HepG2 (cell line): Measurements from ENCODE around the gene PEAK3. TPM values are rescaled to one million over a fixed set of nuclear protein-coding genes. Genes with fewer than 3 reads are reported as not detected.

Experiments used
- AGO2 ChIP-seq: fragments of 200-400 bp; formaldehyde crosslinking; optimal IDR thresholded peaks from 2 replicates; pipeline ENCODE3; 2017; ENCODE audit warnings: mild to moderate bottlenecking, low read depth, low read length, moderate library complexity
- AKAP8 ChIP-seq: sonication (generic); formaldehyde crosslinking; IDR thresholded peaks from 2 replicates; pipeline ENCODE4 v1.5.1; 2020; ENCODE audit warnings: mild to moderate bottlenecking, missing genetic modification reagents
- CEBPG ChIP-seq: IDR thresholded peaks from 2 replicates; pipeline ENCODE4 v1.6.1; 2016
- NBN ChIP-seq: fragments of 450-650 bp; conservative IDR thresholded peaks from 2 replicates; pipeline ENCODE4 v1.6.1; 2017
- POLR2A ChIP-seq, 2 experiments: IDR thresholded peaks; 2 replicates each; pipeline ENCODE4 v1.6.1; 2011; ENCODE audit warnings: low read depth in 2 of 2, low read length in 2 of 2, mild to moderate bottlenecking in 1 of 2, moderate library complexity in 1 of 2; ENCODE audit not compliant: insufficient read depth in 1 of 2
- PRPF4 ChIP-seq: fragments of 200-400 bp; formaldehyde crosslinking; IDR thresholded peaks from 2 replicates; pipeline ENCODE4 v1.6.1; 2016; ENCODE audit warnings: low read length, low read depth; ENCODE audit not compliant: poor library complexity, severe bottlenecking
- RNF2 ChIP-seq: fragments of 450-650 bp; conservative IDR thresholded peaks from 2 replicates; pipeline ENCODE4 v1.6.1; 2016; ENCODE audit warnings: low read depth
- SOX5 ChIP-seq: IDR thresholded peaks from 2 replicates; pipeline ENCODE4 v1.6.1; 2016; ENCODE audit warnings: borderline replicate concordance
- SSRP1 ChIP-seq: IDR thresholded peaks from 2 replicates; pipeline ENCODE4 v1.6.1; 2016; ENCODE audit warnings: control low read depth
- STAG1 ChIP-seq: sonication (generic); formaldehyde crosslinking; IDR thresholded peaks from 2 replicates; pipeline ENCODE4 v1.4.0; 2020; ENCODE audit warnings: missing genetic modification reagents
- TOPORS ChIP-seq: sonication (generic); formaldehyde crosslinking; IDR thresholded peaks from 2 replicates; pipeline ENCODE4 v1.8.0; 2023; ENCODE audit warnings: mild to moderate bottlenecking, missing genetic modification reagents
- ZBTB38 ChIP-seq: sonication (generic); formaldehyde crosslinking; IDR thresholded peaks from 2 replicates; pipeline ENCODE4 v1.5.1; 2020; ENCODE audit warnings: mild to moderate bottlenecking, missing genetic modification reagents
- ZBTB8A ChIP-seq: sonication (generic); formaldehyde crosslinking; IDR thresholded peaks from 2 replicates; pipeline ENCODE4 v1.4.0; 2020; ENCODE audit warnings: mild to moderate bottlenecking, low read depth, missing genetic modification reagents, borderline replicate concordance
- ZNF136 ChIP-seq: sonication (generic); formaldehyde crosslinking; IDR thresholded peaks from 2 replicates; pipeline ENCODE4 v1.8.1; 2022; ENCODE audit warnings: low read depth, mild to moderate bottlenecking, moderate library complexity, missing genetic modification reagents
- ZNF17 ChIP-seq: sonication (generic); formaldehyde crosslinking; IDR thresholded peaks from 2 replicates; pipeline ENCODE4 v1.5.0; 2020; ENCODE audit warnings: mild to moderate bottlenecking, missing genetic modification reagents
- ZNF354B ChIP-seq: sonication (generic); formaldehyde crosslinking; IDR thresholded peaks from 2 replicates; pipeline ENCODE4 v1.8.0; 2022; ENCODE audit warnings: mild to moderate bottlenecking, missing genetic modification reagents
- ZNF660 ChIP-seq: sonication (generic); formaldehyde crosslinking; IDR thresholded peaks from 2 replicates; pipeline ENCODE4 v1.5.1; 2020; ENCODE audit warnings: mild to moderate bottlenecking, low read depth, missing genetic modification reagents, borderline replicate concordance
- ZSCAN29 ChIP-seq: sonication (generic); formaldehyde crosslinking; conservative IDR thresholded peaks from 2 replicates; pipeline ENCODE4 v1.4.0; 2020; ENCODE audit warnings: mild to moderate bottlenecking, missing genetic modification reagents
- polyA plus RNA-seq, 8 experiments: library from polyadenylated mRNA; depleted of rRNA in 3 of 8; stranded (reverse) in 7 of 8; unstranded in 1 of 8; fragments of >200 nt; fragmentation: Illumina TruSeq in 4 of 8; extraction: Trizol in 4 of 8; gene quantifications; 2 replicates each; pipeline versions ENCODE4 v1.2.1 to v1.2.3, GENCODE V29; 2011 to 2016; ENCODE audit warnings: low read depth in 4 of 8, missing spikeins in 1 of 8, mixed read lengths in 1 of 8; ENCODE audit not compliant: insufficient read depth in 1 of 8
- total RNA-seq, 5 experiments: library from RNA; depleted of rRNA; stranded (reverse); fragments of >200 nt; fragmentation: Illumina TruSeq; extraction: Trizol; gene quantifications; 2 replicates each; pipeline ENCODE4 v1.2.3, GENCODE V29; 2016; ENCODE audit warnings: low read depth in 1 of 5
- TF ChIP-seq, protein P1 (sequence below): sonication (generic); formaldehyde crosslinking; IDR thresholded peaks from 2 replicates; pipeline ENCODE4 v1.4.0; 2020; ENCODE audit warnings: missing genetic modification reagents, borderline replicate concordance
- TF ChIP-seq, protein P2 (sequence below): sonication (generic); formaldehyde crosslinking; IDR thresholded peaks from 2 replicates; pipeline ENCODE4 v1.9.0; 2021; ENCODE audit warnings: mild to moderate bottlenecking, missing genetic modification reagents

Gene PEAK3
- total and polyA plus RNA-seq, 2 of the 13 experiments (the other 11 are each of a cell fraction or from before 2014, with no cell fraction given), result not detected

DNA sequence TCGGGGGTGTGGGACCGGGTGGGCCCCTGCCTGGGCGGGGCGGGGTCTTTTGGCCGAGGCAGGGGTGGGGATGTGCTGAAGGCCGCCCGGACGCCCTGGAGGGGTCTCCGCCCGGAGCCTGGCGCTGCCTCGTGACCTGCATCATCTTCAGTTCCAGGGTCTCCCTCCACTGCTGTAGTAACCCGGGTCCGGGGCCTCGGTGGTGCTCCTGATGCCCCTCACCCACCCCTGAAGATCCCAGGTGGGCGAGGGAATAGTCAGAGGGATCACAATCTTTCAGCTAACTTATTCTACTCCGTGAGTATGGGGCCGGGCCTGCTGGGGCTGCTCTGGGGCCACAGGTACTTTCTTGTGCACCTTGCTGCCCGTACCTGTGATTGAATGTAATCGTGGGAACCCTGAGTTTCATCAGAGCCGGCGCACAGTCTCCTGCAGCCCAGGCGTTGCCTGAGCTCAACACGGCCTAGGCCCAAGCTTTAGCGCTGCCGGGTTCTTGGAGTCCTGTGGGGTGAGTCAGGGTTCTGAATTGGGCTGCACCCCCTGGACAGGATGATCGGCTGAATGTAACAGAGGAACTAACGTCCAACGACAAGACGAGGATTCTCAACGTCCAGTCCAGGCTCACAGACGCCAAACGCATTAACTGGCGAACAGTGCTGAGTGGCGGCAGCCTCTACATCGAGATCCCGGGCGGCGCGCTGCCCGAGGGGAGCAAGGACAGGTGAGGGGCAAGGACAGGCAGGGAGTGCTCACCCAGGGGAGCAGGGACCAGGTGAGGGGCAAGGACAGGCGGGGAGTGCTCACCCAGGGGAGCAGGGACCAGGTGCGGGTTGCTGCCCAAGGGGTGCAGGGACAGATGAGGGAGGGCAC, 10.5 kb downstream of the PEAK3 start (continued):
- TF ChIP-seq, protein P1, sequence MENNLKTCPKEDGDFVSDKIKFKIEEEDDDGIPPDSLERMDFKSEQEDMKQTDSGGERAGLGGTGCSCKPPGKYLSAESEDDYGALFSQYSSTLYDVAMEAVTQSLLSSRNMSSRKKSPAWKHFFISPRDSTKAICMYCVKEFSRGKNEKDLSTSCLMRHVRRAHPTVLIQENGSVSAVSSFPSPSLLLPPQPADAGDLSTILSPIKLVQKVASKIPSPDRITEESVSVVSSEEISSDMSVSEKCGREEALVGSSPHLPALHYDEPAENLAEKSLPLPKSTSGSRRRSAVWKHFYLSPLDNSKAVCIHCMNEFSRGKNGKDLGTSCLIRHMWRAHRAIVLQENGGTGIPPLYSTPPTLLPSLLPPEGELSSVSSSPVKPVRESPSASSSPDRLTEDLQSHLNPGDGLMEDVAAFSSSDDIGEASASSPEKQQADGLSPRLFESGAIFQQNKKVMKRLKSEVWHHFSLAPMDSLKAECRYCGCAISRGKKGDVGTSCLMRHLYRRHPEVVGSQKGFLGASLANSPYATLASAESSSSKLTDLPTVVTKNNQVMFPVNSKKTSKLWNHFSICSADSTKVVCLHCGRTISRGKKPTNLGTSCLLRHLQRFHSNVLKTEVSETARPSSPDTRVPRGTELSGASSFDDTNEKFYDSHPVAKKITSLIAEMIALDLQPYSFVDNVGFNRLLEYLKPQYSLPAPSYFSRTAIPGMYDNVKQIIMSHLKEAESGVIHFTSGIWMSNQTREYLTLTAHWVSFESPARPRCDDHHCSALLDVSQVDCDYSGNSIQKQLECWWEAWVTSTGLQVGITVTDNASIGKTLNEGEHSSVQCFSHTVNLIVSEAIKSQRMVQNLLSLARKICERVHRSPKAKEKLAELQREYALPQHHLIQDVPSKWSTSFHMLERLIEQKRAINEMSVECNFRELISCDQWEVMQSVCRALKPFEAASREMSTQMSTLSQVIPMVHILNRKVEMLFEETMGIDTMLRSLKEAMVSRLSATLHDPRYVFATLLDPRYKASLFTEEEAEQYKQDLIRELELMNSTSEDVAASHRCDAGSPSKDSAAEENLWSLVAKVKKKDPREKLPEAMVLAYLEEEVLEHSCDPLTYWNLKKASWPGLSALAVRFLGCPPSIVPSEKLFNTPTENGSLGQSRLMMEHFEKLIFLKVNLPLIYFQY, result no peak
- TF ChIP-seq ZBTB8A (CRISPR knock-in tag) (no peak), SSRP1 (CRISPR knock-in tag) (no peak), ZNF354B (CRISPR knock-in tag) (no peak), STAG1 (CRISPR knock-in tag) (no peak), AGO2 (peak; percentile 12), POLR2A (IDR thresholded peaks at IDR 0.05; ENCODE audit: insufficient read depth in 1 of 2, low read depth in 2 of 2, low read length in 2 of 2) (peak in 1 of 2 experiments; percentile 27; a peak in 1 of 4 replicates), ZBTB38 (CRISPR knock-in tag) (peak; percentile 82), AKAP8 (peak; percentile 45; the same call in 1 of the 2 replicates), NBN (no peak), CEBPG (no peak), RNF2 (no peak), PRPF4 (peak; percentile 78), ZNF17 (CRISPR knock-in tag) (no peak), ZNF136 (no peak), ZNF660 (CRISPR knock-in tag) (no peak), ZSCAN29 (CRISPR knock-in tag) (no peak), SOX5 (CRISPR knock-in tag) (no peak), TOPORS (CRISPR knock-in tag) (no peak)
- TF ChIP-seq, protein P2, sequence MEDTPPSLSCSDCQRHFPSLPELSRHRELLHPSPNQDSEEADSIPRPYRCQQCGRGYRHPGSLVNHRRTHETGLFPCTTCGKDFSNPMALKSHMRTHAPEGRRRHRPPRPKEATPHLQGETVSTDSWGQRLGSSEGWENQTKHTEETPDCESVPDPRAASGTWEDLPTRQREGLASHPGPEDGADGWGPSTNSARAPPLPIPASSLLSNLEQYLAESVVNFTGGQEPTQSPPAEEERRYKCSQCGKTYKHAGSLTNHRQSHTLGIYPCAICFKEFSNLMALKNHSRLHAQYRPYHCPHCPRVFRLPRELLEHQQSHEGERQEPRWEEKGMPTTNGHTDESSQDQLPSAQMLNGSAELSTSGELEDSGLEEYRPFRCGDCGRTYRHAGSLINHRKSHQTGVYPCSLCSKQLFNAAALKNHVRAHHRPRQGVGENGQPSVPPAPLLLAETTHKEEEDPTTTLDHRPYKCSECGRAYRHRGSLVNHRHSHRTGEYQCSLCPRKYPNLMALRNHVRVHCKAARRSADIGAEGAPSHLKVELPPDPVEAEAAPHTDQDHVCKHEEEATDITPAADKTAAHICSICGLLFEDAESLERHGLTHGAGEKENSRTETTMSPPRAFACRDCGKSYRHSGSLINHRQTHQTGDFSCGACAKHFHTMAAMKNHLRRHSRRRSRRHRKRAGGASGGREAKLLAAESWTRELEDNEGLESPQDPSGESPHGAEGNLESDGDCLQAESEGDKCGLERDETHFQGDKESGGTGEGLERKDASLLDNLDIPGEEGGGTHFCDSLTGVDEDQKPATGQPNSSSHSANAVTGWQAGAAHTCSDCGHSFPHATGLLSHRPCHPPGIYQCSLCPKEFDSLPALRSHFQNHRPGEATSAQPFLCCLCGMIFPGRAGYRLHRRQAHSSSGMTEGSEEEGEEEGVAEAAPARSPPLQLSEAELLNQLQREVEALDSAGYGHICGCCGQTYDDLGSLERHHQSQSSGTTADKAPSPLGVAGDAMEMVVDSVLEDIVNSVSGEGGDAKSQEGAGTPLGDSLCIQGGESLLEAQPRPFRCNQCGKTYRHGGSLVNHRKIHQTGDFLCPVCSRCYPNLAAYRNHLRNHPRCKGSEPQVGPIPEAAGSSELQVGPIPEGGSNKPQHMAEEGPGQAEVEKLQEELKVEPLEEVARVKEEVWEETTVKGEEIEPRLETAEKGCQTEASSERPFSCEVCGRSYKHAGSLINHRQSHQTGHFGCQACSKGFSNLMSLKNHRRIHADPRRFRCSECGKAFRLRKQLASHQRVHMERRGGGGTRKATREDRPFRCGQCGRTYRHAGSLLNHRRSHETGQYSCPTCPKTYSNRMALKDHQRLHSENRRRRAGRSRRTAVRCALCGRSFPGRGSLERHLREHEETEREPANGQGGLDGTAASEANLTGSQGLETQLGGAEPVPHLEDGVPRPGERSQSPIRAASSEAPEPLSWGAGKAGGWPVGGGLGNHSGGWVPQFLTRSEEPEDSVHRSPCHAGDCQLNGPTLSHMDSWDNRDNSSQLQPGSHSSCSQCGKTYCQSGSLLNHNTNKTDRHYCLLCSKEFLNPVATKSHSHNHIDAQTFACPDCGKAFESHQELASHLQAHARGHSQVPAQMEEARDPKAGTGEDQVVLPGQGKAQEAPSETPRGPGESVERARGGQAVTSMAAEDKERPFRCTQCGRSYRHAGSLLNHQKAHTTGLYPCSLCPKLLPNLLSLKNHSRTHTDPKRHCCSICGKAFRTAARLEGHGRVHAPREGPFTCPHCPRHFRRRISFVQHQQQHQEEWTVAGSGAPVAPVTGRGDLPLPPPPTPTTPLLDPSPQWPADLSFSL, result no peak
- TF ChIP-seq, all 625 proteins: peak for 12
